ENCODE measurements around the gene CRYAA. TPM values are rescaled to one million over a fixed set of nuclear protein-coding genes. Genes with fewer than 3 reads are reported as not detected.

Gene CRYAA
- total RNA-seq, 3 donors from 2014 or later = not detected

DNA sequence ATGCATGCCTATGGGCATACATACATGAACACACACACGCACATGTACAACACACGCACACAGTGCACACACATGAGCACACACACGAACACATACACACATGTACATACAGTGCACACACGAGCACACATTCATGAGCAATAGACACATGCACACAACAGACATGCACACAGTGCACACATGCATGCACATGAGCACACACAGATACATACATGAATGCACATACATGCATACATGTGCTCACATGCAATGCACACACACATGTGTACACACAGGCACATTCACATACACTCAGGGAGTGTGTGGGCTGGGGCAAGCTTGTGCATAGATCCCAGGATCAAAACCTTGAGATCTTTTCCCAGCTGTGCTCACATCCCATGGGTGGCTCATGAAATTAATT, 18.9 kb downstream of the CRYAA start:
- intact Hi-C loops (cut with DNase I; ENCODE audit: low total_unique reads) = no loop called here
- no peak overlapping the region for H3K4me3 ChIP-seq
- peak in 1 of 2 donors; percentile 25 for DNase-seq (ENCODE audit: low spot score in 2 of 2)
- no peaks in the 10 kb centered on the region for H3K36me3 ChIP-seq
- no peaks in the 10 kb centered on the region for H3K4me1 ChIP-seq
- TF ChIP-seq POLR2AphosphoS5 (IDR thresholded peaks at IDR 0.05) = no peak
- TF ChIP-seq POLR2A (IDR thresholded peaks at IDR 0.05) = no peak
- TF ChIP-seq, protein P1, sequence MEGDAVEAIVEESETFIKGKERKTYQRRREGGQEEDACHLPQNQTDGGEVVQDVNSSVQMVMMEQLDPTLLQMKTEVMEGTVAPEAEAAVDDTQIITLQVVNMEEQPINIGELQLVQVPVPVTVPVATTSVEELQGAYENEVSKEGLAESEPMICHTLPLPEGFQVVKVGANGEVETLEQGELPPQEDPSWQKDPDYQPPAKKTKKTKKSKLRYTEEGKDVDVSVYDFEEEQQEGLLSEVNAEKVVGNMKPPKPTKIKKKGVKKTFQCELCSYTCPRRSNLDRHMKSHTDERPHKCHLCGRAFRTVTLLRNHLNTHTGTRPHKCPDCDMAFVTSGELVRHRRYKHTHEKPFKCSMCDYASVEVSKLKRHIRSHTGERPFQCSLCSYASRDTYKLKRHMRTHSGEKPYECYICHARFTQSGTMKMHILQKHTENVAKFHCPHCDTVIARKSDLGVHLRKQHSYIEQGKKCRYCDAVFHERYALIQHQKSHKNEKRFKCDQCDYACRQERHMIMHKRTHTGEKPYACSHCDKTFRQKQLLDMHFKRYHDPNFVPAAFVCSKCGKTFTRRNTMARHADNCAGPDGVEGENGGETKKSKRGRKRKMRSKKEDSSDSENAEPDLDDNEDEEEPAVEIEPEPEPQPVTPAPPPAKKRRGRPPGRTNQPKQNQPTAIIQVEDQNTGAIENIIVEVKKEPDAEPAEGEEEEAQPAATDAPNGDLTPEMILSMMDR (IDR thresholded peaks at IDR 0.05) = no peak
- H3K9me3 ChIP-seq = no peaks in the 10 kb centered on the region
- no peak overlapping the region for H3K27ac ChIP-seq
- H3K27me3 ChIP-seq = no peaks in the 10 kb centered on the region

DNA sequence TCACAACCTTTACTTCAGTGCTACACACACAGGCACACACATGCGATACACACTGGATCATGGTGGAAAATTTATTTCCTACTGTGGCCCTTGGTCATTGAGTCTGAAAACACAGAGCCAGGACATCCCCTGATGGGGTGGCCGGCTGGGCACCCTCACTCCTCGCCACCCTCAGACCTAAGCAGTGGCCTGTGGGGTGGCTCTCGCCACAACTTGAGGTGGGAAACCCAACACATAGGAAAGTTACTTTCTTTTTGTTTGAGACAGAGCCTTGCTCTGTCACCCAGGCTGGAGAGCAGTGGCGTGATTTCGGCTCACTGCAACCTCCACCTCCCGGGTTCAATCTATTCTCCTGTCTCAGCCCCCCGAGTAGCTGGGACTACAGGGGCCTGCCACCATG, 19.4 kb downstream of the CRYAA start:
- Histone ChIP-seq H3K27me3 (no peaks in the 10 kb centered on the region), H3K27ac (peak overlapping the region in 1 of 2 donors; percentile 64)
- peak; percentile 14 to 22 for DNase-seq (ENCODE audit: low spot score in 2 of 2)

DNA sequence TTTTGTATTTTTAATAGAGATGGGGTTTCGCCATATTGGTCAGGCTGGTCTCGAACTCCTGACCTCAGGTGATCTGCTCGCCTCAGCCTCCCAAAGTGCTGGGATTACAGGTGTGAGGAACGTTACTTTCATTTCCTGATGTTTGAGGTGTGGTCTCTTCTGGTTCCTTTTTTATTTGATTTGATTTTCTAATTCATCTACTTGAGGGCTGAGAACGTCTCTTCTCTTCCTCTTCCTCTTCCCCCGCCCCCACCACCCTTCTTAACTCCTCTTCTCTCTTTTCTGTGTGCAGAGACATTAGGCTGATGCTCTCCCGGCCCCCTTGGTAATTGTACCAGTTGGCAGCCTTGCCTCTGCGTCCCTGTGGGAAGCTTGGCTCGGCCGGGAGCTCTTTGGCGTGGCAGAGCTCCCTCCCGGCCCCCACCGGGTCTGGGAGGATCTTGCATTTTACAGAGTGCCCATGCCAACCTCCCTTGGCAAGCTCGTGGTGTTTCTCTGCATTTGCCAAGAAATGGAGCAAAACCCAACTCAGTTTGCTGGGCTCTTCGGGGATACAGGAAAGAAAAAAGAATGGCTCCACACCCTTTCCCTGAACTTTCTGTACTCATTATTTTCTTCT, 19.9 kb downstream of the CRYAA start:
- TF ChIP-seq, protein P1 (IDR thresholded peaks at IDR 0.05) = no peak
- TF ChIP-seq POLR2A (IDR thresholded peaks at IDR 0.05) (no peak), POLR2AphosphoS5 (IDR thresholded peaks at IDR 0.05) (peak in 1 of 3 donors; percentile 23)
- Histone ChIP-seq H3K4me1 (peaks cover 0 to 5% of the 10 kb centered on the region in 2 donors), H3K4me3 (no peak overlapping the region), H3K27me3 (no peaks in the 10 kb centered on the region), H3K9me3 (no peaks in the 10 kb centered on the region), H3K36me3 (no peaks in the 10 kb centered on the region), H3K27ac (peak overlapping the region in 1 of 2 donors; percentile 64)
- intact Hi-C loops (cut with DNase I; ENCODE audit: low total_unique reads) = no loop called here
- DNase-seq (ENCODE audit: low spot score in 2 of 2) = peak; percentile 58 to 86

More for the DNA sequence above, 19.4 kb downstream of the CRYAA start:
- H3K9me3 ChIP-seq = no peaks in the 10 kb centered on the region
- no peaks in the 10 kb centered on the region for H3K4me1 ChIP-seq
- H3K36me3 ChIP-seq = no peaks in the 10 kb centered on the region
- no peak overlapping the region for H3K4me3 ChIP-seq
- intact Hi-C loops (cut with DNase I; ENCODE audit: low total_unique reads) = no loop called here
- TF ChIP-seq, protein P1 (IDR thresholded peaks at IDR 0.05) = no peak
- TF ChIP-seq POLR2A (IDR thresholded peaks at IDR 0.05) = no peak

DNA sequence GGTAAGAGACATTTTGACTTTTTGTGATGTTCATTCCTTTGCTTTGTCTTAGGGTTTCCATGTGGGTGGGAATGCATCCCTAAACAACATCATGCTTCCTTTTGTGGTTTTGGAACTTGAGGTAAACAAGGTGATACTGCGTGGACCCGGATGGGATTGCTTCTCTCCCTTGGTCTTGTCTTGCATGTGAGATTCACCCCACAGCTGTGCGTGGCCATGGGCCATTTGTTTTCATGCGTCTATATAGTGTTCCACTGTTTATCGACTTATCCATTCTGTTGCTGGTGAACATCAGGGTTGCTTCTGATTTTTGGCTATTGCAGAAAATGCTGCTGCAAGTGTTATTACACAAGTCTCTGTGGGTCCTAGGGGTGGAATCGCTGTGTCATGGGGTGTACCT, 21.1 kb downstream of the CRYAA start:
- no peaks in the 10 kb centered on the region for H3K36me3 ChIP-seq
- H3K27ac ChIP-seq = no peak overlapping the region
- H3K27me3 ChIP-seq = no peaks in the 10 kb centered on the region
- intact Hi-C loops (cut with DNase I; ENCODE audit: low total_unique reads) = no loop called here
- no peak overlapping the region for H3K4me3 ChIP-seq
- peak; percentile 18 to 20 for DNase-seq (ENCODE audit: low spot score in 2 of 2)
- peaks cover 5 to 10% of the 10 kb centered on the region in 2 donors for H3K4me1 ChIP-seq
- TF ChIP-seq, protein P1 (IDR thresholded peaks at IDR 0.05) = no peak
- TF ChIP-seq POLR2A (IDR thresholded peaks at IDR 0.05) = no peak
- TF ChIP-seq POLR2AphosphoS5 (IDR thresholded peaks at IDR 0.05) = no peak
- no peaks in the 10 kb centered on the region for H3K9me3 ChIP-seq

DNA sequence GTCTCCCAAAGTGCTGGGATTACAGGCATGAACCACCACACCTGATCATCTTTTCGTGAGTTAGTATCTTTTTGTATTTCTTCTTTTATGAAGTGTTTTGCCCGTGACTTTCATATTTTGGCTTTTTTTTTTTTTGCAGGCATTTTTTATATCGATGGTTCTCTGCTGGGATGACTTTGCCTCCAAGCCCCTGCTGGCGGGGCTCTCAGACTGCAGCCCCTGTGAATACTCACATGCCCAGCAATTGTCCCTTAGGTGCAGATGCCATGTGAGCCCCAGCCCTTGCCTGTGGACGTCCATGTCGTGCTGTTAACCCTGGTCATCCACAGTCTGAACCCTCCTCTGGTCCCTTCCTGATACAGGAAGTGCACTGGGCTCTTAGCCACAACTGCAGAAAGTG, 21.7 kb downstream of the CRYAA start:
- H3K27me3 ChIP-seq = no peaks in the 10 kb centered on the region
- no peaks in the 10 kb centered on the region for H3K9me3 ChIP-seq
- no peak for TF ChIP-seq POLR2AphosphoS5 (IDR thresholded peaks at IDR 0.05)
- TF ChIP-seq POLR2A (IDR thresholded peaks at IDR 0.05) = no peak
- H3K27ac ChIP-seq = no peak overlapping the region
- DNase-seq (ENCODE audit: low spot score in 2 of 2) = peak in 1 of 2 donors; percentile 15
- H3K36me3 ChIP-seq = no peaks in the 10 kb centered on the region
- intact Hi-C loops (cut with DNase I; ENCODE audit: low total_unique reads) = no loop called here
- peaks cover 11 to 16% of the 10 kb centered on the region in 2 donors for H3K4me1 ChIP-seq
- no peak overlapping the region for H3K4me3 ChIP-seq

All from breast epithelium (tissue), 4 donors.